ENCODE data around the gene AUTS2. TPM values are rescaled to one million over a fixed set of nuclear protein-coding genes. Genes with fewer than 3 reads are reported as not detected.

Gene AUTS2
- total RNA-seq, 1 experiment from 2014 or later: 2.5 TPM

DNA sequence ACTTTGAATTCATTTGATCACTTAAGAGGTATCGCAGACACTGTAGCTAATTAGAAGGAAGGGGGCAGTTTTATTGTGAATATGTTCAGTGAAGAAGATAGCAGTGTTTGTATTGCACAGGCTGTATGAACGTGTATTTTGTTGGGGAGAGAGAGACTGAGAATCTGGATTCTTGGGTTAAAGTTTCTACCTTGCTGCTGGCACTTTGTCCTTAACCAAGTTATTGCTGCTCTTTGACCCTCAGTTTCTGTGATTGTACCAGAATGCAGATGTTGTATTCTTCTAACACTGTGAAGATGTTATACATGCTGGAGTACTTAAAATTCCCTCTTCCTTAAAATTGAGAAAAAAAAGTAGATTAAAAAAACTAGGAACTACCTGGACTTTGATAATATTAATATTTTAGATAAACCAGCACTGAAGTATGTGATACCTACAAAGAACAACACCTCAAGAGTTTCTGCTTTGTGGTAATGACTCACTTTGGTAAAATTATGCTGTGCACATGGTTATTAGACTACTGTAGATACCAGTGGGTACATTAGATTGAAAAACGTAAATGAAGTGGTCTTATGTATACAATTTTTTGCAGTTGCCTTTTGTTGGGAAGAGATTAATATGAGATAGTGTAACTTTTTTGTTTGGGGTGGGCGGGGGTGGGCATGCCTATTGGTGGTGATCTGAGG, 321.3 kb downstream of the AUTS2 start:
- H3K27me3 ChIP-seq (ENCODE audit: control insufficient read depth, insufficient read depth, low read length): no peaks in the 10 kb centered on the region
- no peaks in the 10 kb centered on the region for H3K9me3 ChIP-seq (ENCODE audit: control insufficient read depth, insufficient read depth, low read depth, low read length)
- TF ChIP-seq POLR2AphosphoS5 (IDR thresholded peaks at IDR 0.05; ENCODE audit: low read depth, low read length) (no peak), TCF7L2 (IDR thresholded peaks at IDR 0.05; ENCODE audit: low read depth, low read length) (no peak), SIN3A (IDR thresholded peaks at IDR 0.05; ENCODE audit: borderline replicate concordance, insufficient read depth, low read depth, low read length) (no peak)
- TF ChIP-seq, protein P1, sequence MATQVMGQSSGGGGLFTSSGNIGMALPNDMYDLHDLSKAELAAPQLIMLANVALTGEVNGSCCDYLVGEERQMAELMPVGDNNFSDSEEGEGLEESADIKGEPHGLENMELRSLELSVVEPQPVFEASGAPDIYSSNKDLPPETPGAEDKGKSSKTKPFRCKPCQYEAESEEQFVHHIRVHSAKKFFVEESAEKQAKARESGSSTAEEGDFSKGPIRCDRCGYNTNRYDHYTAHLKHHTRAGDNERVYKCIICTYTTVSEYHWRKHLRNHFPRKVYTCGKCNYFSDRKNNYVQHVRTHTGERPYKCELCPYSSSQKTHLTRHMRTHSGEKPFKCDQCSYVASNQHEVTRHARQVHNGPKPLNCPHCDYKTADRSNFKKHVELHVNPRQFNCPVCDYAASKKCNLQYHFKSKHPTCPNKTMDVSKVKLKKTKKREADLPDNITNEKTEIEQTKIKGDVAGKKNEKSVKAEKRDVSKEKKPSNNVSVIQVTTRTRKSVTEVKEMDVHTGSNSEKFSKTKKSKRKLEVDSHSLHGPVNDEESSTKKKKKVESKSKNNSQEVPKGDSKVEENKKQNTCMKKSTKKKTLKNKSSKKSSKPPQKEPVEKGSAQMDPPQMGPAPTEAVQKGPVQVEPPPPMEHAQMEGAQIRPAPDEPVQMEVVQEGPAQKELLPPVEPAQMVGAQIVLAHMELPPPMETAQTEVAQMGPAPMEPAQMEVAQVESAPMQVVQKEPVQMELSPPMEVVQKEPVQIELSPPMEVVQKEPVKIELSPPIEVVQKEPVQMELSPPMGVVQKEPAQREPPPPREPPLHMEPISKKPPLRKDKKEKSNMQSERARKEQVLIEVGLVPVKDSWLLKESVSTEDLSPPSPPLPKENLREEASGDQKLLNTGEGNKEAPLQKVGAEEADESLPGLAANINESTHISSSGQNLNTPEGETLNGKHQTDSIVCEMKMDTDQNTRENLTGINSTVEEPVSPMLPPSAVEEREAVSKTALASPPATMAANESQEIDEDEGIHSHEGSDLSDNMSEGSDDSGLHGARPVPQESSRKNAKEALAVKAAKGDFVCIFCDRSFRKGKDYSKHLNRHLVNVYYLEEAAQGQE (IDR thresholded peaks at IDR 0.05; ENCODE audit: insufficient read depth in 1 of 2, low read depth in 2 of 2, low read length in 1 of 2): no peak
- TF ChIP-seq, protein P2, sequence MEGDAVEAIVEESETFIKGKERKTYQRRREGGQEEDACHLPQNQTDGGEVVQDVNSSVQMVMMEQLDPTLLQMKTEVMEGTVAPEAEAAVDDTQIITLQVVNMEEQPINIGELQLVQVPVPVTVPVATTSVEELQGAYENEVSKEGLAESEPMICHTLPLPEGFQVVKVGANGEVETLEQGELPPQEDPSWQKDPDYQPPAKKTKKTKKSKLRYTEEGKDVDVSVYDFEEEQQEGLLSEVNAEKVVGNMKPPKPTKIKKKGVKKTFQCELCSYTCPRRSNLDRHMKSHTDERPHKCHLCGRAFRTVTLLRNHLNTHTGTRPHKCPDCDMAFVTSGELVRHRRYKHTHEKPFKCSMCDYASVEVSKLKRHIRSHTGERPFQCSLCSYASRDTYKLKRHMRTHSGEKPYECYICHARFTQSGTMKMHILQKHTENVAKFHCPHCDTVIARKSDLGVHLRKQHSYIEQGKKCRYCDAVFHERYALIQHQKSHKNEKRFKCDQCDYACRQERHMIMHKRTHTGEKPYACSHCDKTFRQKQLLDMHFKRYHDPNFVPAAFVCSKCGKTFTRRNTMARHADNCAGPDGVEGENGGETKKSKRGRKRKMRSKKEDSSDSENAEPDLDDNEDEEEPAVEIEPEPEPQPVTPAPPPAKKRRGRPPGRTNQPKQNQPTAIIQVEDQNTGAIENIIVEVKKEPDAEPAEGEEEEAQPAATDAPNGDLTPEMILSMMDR (IDR thresholded peaks at IDR 0.05): no peak
- H3K36me3 ChIP-seq (ENCODE audit: control insufficient read depth, insufficient read depth, low read length): no peaks in the 10 kb centered on the region
- H3K4me3 ChIP-seq (ENCODE audit: low read depth in 2 of 2, low read length in 2 of 2): no peak overlapping the region
- DNase-seq (ENCODE audit: low read depth, low spot score) (no peak), ATAC-seq (no peak)
- in situ Hi-C loops (cut with HindIII; ENCODE audit: low pct_unique_long_range_greater_than_20kb, low sequenced_read_pairs) (no loop called here), intact Hi-C loops (cut with micrococcal nuclease; ENCODE audit: unreplicated experiment) (no loop called here)
- POLR2A ChIA-PET: no interaction called here
- no peaks in the 10 kb centered on the region for H3K4me1 ChIP-seq (ENCODE audit: control insufficient read depth, insufficient read depth, low read length)
- BruUV-seq (replicated peaks): no TSS peak
- CTCF ChIA-PET: no interaction called here
- H3K27ac ChIP-seq (ENCODE audit: low read length): no peak overlapping the region

DNA sequence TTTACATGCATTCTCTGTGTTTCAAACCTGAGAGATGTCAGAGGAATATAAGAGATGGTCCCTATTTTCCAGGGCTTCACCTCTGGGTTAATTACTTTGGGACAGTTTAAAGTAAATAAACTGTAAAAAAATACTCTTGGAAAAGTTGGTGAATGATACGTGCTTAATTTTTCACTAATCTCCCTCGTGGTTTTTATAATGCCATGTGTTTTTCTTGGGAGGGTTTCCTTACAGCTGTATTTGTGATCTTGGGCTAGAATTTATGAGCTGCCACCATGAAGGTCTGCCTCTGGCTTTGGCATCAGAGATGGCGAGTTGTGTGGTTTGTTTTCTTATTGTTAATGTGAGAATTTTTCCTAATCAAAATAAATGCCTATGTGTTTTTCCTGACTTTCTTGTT, 322.5 kb downstream of the AUTS2 start:
- ChIA-PET POLR2A (no interaction called here), CTCF (no interaction called here)
- intact Hi-C loops (cut with micrococcal nuclease; ENCODE audit: unreplicated experiment): no loop called here
- DNase-seq (ENCODE audit: low read depth, low spot score): no peak
- no peaks in the 10 kb centered on the region for H3K27me3 ChIP-seq (ENCODE audit: control insufficient read depth, insufficient read depth, low read length)
- ATAC-seq: no peak
- no peak overlapping the region for H3K27ac ChIP-seq (ENCODE audit: low read length)
- no peaks in the 10 kb centered on the region for H3K36me3 ChIP-seq (ENCODE audit: control insufficient read depth, insufficient read depth, low read length)
- TF ChIP-seq, protein P1 (IDR thresholded peaks at IDR 0.05; ENCODE audit: insufficient read depth in 1 of 2, low read depth in 2 of 2, low read length in 1 of 2): no peak
- TF ChIP-seq POLR2AphosphoS5 (IDR thresholded peaks at IDR 0.05; ENCODE audit: low read depth, low read length) (no peak), SIN3A (IDR thresholded peaks at IDR 0.05; ENCODE audit: borderline replicate concordance, insufficient read depth, low read depth, low read length) (no peak), TCF7L2 (IDR thresholded peaks at IDR 0.05; ENCODE audit: low read depth, low read length) (no peak)
- TF ChIP-seq, protein P2 (IDR thresholded peaks at IDR 0.05): no peak
- BruUV-seq (replicated peaks): no TSS peak
- H3K4me3 ChIP-seq (ENCODE audit: low read depth in 2 of 2, low read length in 2 of 2): no peak overlapping the region
- in situ Hi-C loops (cut with HindIII; ENCODE audit: low pct_unique_long_range_greater_than_20kb, low sequenced_read_pairs): no loop called here
- H3K9me3 ChIP-seq (ENCODE audit: control insufficient read depth, insufficient read depth, low read depth, low read length): no peaks in the 10 kb centered on the region
- no peaks in the 10 kb centered on the region for H3K4me1 ChIP-seq (ENCODE audit: control insufficient read depth, insufficient read depth, low read length)

All from Panc1 (cell line).